ENCODE data around the gene GATC.

- TF ChIP-seq KDM1A (IDR thresholded peaks at IDR 0.05; ENCODE audit: borderline replicate concordance) (no peak), JUND (IDR thresholded peaks at IDR 0.05; ENCODE audit: low read depth, low read length) (no peak), CUX1 (IDR thresholded peaks at IDR 0.05; ENCODE audit: insufficient replicate concordance, low read depth, low read length) (no peak), TCF7 (IDR thresholded peaks at IDR 0.05; ENCODE audit: borderline replicate concordance) (no peak), CTCF (IDR thresholded peaks at IDR 0.05 in 2 of 3, conservative IDR thresholded peaks at IDR 0.05 in 1 of 3; ENCODE audit: control insufficient read depth in 2 of 3, extremely low read depth in 1 of 3, insufficient read depth in 1 of 3, low read depth in 3 of 3, low read length in 3 of 3) (no peak), TAF1 (IDR thresholded peaks at IDR 0.05; ENCODE audit: borderline replicate concordance, low read depth, low read length) (no peak), RAD21 (IDR thresholded peaks at IDR 0.05; ENCODE audit: insufficient read depth, low read depth, low read length) (no peak), POLR2AphosphoS5 (IDR thresholded peaks at IDR 0.05; ENCODE audit: low read length) (no peak), CHD2 (IDR thresholded peaks at IDR 0.05; ENCODE audit: borderline replicate concordance, low read depth, low read length) (no peak), REST (IDR thresholded peaks at IDR 0.05; ENCODE audit: low read depth, low read length) (no peak)
Measured at GRCh38 chr12:120402217-120402616, 44.0 kb upstream of the GATC start.

All from GM12878 (cell line).